Gastrocnemius medialis (tissue), 4 donors: Measurements from ENCODE around the gene PNLIPRP3. TPM values are rescaled to one million over a fixed set of nuclear protein-coding genes. Genes with fewer than 3 reads are reported as not detected.

Source experiments
- ATAC-seq, 2 donors: fragments of 150-250 bp; one replicate each; pipeline ENCODE4 v1.9.1; 2016
- DNase-seq, 2 donors: peaks; one replicate each; pipeline ENCODE4 v3.0.0-alpha.2; 2019
- H3K27ac ChIP-seq, 4 donors: fragments of 200-600 bp; sonication (generic); 1 replicate in 1 of 4; 2 replicates in 3 of 4; pipeline ENCODE4 v1.5.1; 2016 to 2018; ENCODE audit warnings: mild to moderate bottlenecking in 2 of 4, moderate library complexity in 1 of 4
- H3K27me3 ChIP-seq, 3 donors: fragments of 200-600 bp; sonication (generic) in 2 of 3; 1 replicate in 1 of 3; 2 replicates in 2 of 3; pipeline versions ENCODE4 v1.5.1 to v1.6.0; 2016 to 2019; ENCODE audit warnings: mild to moderate bottlenecking in 1 of 3, moderate library complexity in 1 of 3
- H3K36me3 ChIP-seq, 2 donors: fragments of 200-600 bp; sonication (generic) in 1 of 2; one replicate each; pipeline ENCODE4 v1.5.1; 2017 to 2018
- H3K4me1 ChIP-seq, 2 donors: fragments of 200-600 bp; sonication (generic) in 1 of 2; one replicate each; pipeline ENCODE4 v1.5.1; 2016 to 2017; ENCODE audit warnings: mild to moderate bottlenecking in 2 of 2
- H3K4me3 ChIP-seq, 4 donors: fragments of 200-600 bp; sonication (generic) in 3 of 4; 1 replicate in 1 of 4; 2 replicates in 3 of 4; pipeline ENCODE4 v1.5.1; 2016 to 2019; ENCODE audit warnings: mild to moderate bottlenecking in 2 of 4
- H3K9me3 ChIP-seq, 3 donors: fragments of 200-600 bp; sonication (generic) in 2 of 3; 1 replicate in 1 of 3; 2 replicates in 2 of 3; pipeline ENCODE4 v1.5.1; 2016 to 2019
- POLR2A ChIP-seq, 2 donors: fragments of 450-650 bp; IDR thresholded peaks; one replicate each; pipeline ENCODE4 v1.6.1; 2017; ENCODE audit warnings: antibody characterized with exemption in 2 of 2, mild to moderate bottlenecking in 2 of 2, moderate library complexity in 2 of 2
- in situ Hi-C, 4 donors: fragments of 200-750 bp; cut with MboI; loops; one replicate each; pipeline versions ENCODE4 v1.15.0 to v1.8.0; 2017; ENCODE audit warnings: low sequenced_read_pairs in 4 of 4
- intact Hi-C: fragments of 100-400 bp; cut with DNase I; formaldehyde crosslinking; loops from one replicate; pipeline ENCODE4 v1.15.1; 2023; ENCODE audit warnings: low total_unique reads
- total RNA-seq, 4 donors: library from RNA; depleted of rRNA; stranded (reverse); fragments of >200 nt; gene quantifications; one replicate each; pipeline versions ENCODE4 v1.1.0 to v1.2.3, GENCODE V29; 2016
- TF ChIP-seq, protein P1 (sequence below), 5 experiments: fragments of 450-650 bp in 3 of 5; fragments of 200-600 bp in 2 of 5; sonication (generic) in 2 of 5; IDR thresholded peaks in 4 of 5; conservative IDR thresholded peaks in 1 of 5; 1 replicate in 4 of 5; 2 replicates in 1 of 5; pipeline ENCODE4 v1.5.1; 2016 to 2019; ENCODE audit warnings: antibody characterized with exemption in 5 of 5, mild to moderate bottlenecking in 3 of 5, moderate library complexity in 3 of 5

The PNLIPRP3 gene
- total RNA-seq, 4 donors from 2014 or later: not detected

DNA sequence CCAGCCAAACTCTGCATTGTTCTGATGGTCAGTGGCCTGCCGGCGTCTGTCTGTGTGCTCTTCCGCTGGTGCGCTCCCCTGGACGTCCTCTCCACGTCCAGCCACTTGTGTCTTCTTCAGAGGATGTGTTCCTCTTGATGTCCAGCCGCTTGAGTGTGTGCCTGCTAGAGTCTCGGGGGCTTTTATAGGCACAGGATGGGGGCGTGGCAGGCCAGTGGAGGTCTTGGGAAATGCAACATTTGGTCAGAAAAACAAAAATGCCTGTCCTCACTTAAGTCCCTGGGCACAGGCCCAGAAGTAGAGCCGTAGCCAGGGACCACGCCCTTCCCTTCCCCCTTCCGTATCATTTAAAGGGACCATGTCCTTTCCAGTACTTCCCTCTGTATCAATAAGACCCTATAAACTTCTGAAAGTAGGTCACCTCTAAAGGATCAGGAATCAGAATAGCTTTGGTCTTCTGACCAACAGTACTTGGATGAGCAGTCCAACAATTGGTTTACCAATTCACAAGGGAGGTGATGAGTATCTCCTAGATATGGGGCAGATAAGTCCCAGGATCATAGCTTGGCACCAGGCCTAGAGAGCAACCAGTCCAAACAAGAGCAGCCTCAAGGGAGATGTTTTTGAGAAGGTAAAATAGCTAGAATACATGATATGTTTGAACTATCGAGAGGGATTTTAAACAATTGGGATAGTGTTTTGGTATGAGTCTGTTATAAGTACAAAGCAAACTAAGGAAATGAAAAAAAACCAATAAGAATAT is 32.2 kb upstream of the PNLIPRP3 start:
- no peak for ATAC-seq
- no peaks in the 10 kb centered on the region for H3K9me3 ChIP-seq
- no peak overlapping the region for H3K27ac ChIP-seq
- no peak for TF ChIP-seq POLR2A (IDR thresholded peaks at IDR 0.05)
- TF ChIP-seq, protein P1, sequence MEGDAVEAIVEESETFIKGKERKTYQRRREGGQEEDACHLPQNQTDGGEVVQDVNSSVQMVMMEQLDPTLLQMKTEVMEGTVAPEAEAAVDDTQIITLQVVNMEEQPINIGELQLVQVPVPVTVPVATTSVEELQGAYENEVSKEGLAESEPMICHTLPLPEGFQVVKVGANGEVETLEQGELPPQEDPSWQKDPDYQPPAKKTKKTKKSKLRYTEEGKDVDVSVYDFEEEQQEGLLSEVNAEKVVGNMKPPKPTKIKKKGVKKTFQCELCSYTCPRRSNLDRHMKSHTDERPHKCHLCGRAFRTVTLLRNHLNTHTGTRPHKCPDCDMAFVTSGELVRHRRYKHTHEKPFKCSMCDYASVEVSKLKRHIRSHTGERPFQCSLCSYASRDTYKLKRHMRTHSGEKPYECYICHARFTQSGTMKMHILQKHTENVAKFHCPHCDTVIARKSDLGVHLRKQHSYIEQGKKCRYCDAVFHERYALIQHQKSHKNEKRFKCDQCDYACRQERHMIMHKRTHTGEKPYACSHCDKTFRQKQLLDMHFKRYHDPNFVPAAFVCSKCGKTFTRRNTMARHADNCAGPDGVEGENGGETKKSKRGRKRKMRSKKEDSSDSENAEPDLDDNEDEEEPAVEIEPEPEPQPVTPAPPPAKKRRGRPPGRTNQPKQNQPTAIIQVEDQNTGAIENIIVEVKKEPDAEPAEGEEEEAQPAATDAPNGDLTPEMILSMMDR (IDR thresholded peaks at IDR 0.05 in 4 of 5, conservative IDR thresholded peaks at IDR 0.05 in 1 of 5): no peak
- no peaks in the 10 kb centered on the region for H3K4me1 ChIP-seq
- no peaks in the 10 kb centered on the region for H3K27me3 ChIP-seq
- H3K4me3 ChIP-seq: no peak overlapping the region
- no peaks in the 10 kb centered on the region for H3K36me3 ChIP-seq
- in situ Hi-C loops: loop anchor here in 1 of 4 donors (25.0 kb wide), 1 partner anchor 1233 kb away; no protein-coding TSS in a partner anchor
- DNase-seq: no peak
- intact Hi-C loops: loop anchor here (10.0 kb wide), 1 partner anchor 881 kb away; no protein-coding TSS in a partner anchor

DNA sequence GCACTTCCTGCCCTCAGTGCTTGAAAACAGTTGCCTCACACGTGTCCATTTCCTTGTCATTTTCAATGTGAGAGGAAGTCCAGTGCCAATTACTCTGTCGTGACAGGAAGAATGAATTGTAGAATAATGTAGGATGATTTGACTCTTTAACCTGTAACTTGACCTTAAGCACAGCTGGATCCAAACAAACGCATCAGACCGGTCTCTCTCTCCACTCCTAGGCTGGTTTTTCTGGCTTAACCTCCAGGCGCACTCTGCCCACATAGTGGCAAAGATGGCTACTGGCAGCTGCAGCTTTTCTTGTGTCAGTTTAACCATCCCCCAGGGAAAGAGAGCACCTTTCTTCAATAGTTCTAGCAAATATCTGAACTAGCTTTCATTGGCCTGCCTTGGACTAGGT is 29.4 kb upstream of the PNLIPRP3 start:
- DNase-seq (no peak), ATAC-seq (no peak)
- no peaks in the 10 kb centered on the region for H3K9me3 ChIP-seq
- no peak overlapping the region for H3K4me3 ChIP-seq
- intact Hi-C loops (loop anchor here (10.0 kb wide), 1 partner anchor 883 kb away; no protein-coding TSS in a partner anchor), in situ Hi-C loops (loop anchor here in 1 of 4 donors (25.0 kb wide), 1 partner anchor 1236 kb away; no protein-coding TSS in a partner anchor)
- H3K36me3 ChIP-seq: no peaks in the 10 kb centered on the region
- H3K27ac ChIP-seq: no peak overlapping the region
- no peaks in the 10 kb centered on the region for H3K4me1 ChIP-seq
- TF ChIP-seq, protein P1 (IDR thresholded peaks at IDR 0.05 in 4 of 5, conservative IDR thresholded peaks at IDR 0.05 in 1 of 5): no peak
- no peak for TF ChIP-seq POLR2A (IDR thresholded peaks at IDR 0.05)
- H3K27me3 ChIP-seq: no peaks in the 10 kb centered on the region

DNA sequence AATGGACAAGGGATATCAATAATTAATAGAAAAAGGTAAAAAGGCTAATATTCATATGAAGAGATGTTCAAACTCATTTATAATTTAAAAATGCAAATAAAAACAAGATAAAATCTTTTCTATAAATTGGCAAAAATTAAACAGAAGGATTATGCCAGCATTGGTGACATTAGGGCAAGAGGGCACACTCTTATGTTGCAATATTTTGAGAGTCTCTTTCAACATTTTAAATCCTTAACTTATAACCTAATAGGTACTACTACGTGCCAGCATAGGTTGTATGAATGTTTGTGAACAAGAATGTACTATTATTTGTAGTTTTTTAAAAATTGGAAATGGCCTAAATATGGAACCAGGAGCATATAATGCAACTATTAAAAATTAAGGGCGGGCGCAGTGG is 24.8 kb upstream of the PNLIPRP3 start:
- Histone ChIP-seq H3K27me3 (no peaks in the 10 kb centered on the region), H3K9me3 (no peaks in the 10 kb centered on the region), H3K4me3 (no peak overlapping the region), H3K27ac (no peak overlapping the region), H3K36me3 (no peaks in the 10 kb centered on the region), H3K4me1 (no peaks in the 10 kb centered on the region)
- in situ Hi-C loops: no loop called here
- DNase-seq: no peak
- no peak for ATAC-seq
- intact Hi-C loops: no loop called here
- TF ChIP-seq POLR2A (IDR thresholded peaks at IDR 0.05): no peak
- TF ChIP-seq, protein P1 (IDR thresholded peaks at IDR 0.05 in 4 of 5, conservative IDR thresholded peaks at IDR 0.05 in 1 of 5): no peak

- Histone ChIP-seq H3K27me3 (no peaks in the 10 kb centered on the region), H3K27ac (no peak overlapping the region), H3K4me3 (no peak overlapping the region), H3K4me1 (no peaks in the 10 kb centered on the region), H3K36me3 (no peaks in the 10 kb centered on the region), H3K9me3 (no peaks in the 10 kb centered on the region)
- no peak for ATAC-seq
- TF ChIP-seq POLR2A (IDR thresholded peaks at IDR 0.05): no peak
- TF ChIP-seq, protein P1 (IDR thresholded peaks at IDR 0.05 in 4 of 5, conservative IDR thresholded peaks at IDR 0.05 in 1 of 5): no peak
- intact Hi-C loops (no loop called here), in situ Hi-C loops (no loop called here)
- no peak for DNase-seq
Measured at GRCh38 chr10:116403740-116404250, 23.9 kb upstream of the PNLIPRP3 start.
